Epithelial cell of proximal tubule (primary cell): Measurements from ENCODE around the gene RANBP3L. TPM values are rescaled to one million over a fixed set of nuclear protein-coding genes. Genes with fewer than 3 reads are reported as not detected.
"Not testable (repeated sequence)": the region's sequence is repeated elsewhere in the genome, so short reads cannot be mapped to it uniquely, and the experiment has no call there.

Experiments
- DNase-seq: peaks from one replicate; pipeline ENCODE4 v3.0.0-alpha.2; 2011; ENCODE audit warnings: low read depth
- H3K4me3 ChIP-seq: 2 replicates; pipeline ENCODE4 v1.5.1; 2011; ENCODE audit warnings: low read depth, mild to moderate bottlenecking, low read length
- CTCF ChIP-seq: conservative IDR thresholded peaks from 2 replicates; pipeline ENCODE4 v1.5.1; 2012; ENCODE audit warnings: low read depth, mild to moderate bottlenecking, low read length
- total RNA-seq: library from RNA; depleted of rRNA; stranded (reverse); fragments of >200 nt; gene quantifications from 2 replicates; pipeline ENCODE4 v1.2.3, GENCODE V29; 2015

The RANBP3L gene
- total RNA-seq, 1 donor from 2014 or later: not detected

GRCh38 chr5:36202521-36202961 lies 99.2 kb downstream of the RANBP3L start:
- DNase-seq: no peak
- H3K4me3 ChIP-seq: no peak overlapping the region
- no peak for TF ChIP-seq CTCF

- no peak for DNase-seq
- no peak overlapping the region for H3K4me3 ChIP-seq
- TF ChIP-seq CTCF: no peak
These were observed 101.2 kb downstream of the RANBP3L start for GRCh38 chr5:36200513-36200912.

DNA sequence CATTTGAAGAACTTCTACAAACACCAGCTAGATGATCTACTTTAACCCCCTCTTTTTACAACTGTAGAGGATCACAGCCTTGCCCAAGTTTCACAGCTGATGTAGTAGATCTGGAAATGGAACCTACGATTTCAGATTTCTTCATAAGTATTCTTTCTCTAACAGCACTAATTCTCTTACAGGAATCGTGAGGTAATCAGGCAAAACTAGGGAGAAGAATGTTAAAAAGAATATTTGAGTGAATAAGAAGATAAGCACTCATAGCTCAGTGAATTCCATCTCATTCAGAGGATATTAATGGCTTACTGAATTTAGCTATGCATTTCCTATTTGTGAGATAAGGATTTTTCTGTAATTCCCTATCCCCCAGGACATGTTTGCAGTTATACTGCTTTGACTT lies 102.1 kb downstream of the RANBP3L start:
- no peak for DNase-seq
- no peak overlapping the region for H3K4me3 ChIP-seq
- no peak for TF ChIP-seq CTCF

GRCh38 chr5:36198783-36199182 lies 102.9 kb downstream of the RANBP3L start:
- not testable (repeated sequence) for DNase-seq, H3K4me3 ChIP-seq

Other genes with a start within 250 kb of the RANBP3L start
- not detected in 2 replicates for gene UGT3A2, start 235.0 kb downstream of the RANBP3L start, total RNA-seq
- gene LMBRD2, start 150.0 kb downstream of the RANBP3L start, total RNA-seq: 2.7 and 4.1 TPM in 2 replicates
- gene SKP2, start 149.8 kb downstream of the RANBP3L start, total RNA-seq: 25.2 and 44.3 TPM in 2 replicates
- 16.6 and 27.1 TPM in 2 replicates for gene NADK2, start 60.0 kb downstream of the RANBP3L start, total RNA-seq